HG03571 (cell line): ENCODE results near the gene KCNQ1OT1.

ENCODE experiments used
- ATAC-seq: cut with Tn5 transposase; IDR thresholded peaks from one replicate; pipeline ENCODE4 v1.9.1; 2021; ENCODE audit not compliant: unreplicated experiment

The KCNQ1OT1 gene

DNA sequence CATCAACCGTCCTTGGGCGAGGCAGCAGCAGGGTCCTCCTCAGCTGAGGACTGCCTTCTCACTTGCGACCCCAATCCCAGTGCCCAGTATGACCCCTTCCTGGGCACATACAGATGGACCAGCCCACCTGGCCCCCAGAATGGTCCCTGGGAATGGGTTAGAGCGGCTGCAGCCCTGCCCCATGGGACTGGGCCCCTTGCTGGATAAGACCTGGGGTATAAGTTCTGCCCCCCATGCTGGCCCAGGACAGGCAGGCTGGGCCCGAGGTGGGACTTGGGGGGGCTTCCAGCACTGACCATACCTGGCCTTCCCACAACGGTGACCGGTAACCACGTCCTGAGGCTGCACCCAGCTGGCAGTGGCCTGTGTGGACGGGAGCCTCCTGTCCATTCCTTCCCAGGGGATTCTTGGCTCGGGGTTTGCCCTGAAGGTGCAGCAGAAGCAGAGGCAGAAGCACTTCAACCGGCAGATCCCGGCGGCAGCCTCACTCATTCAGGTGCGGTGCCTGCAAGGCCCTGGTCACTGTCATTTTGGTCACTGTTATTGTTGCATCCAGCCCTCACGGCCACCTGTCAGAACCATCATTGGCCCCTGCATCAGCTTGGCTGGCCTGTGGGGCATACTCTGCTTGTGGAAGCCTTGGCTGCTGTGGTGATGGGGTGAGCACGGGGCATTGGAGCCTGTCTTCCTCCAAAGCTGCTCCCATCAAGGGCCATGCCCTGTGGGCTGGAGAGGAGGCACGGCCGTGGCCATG lies 114.8 kb downstream of the KCNQ1OT1 start:
- ATAC-seq: no peak

DNA sequence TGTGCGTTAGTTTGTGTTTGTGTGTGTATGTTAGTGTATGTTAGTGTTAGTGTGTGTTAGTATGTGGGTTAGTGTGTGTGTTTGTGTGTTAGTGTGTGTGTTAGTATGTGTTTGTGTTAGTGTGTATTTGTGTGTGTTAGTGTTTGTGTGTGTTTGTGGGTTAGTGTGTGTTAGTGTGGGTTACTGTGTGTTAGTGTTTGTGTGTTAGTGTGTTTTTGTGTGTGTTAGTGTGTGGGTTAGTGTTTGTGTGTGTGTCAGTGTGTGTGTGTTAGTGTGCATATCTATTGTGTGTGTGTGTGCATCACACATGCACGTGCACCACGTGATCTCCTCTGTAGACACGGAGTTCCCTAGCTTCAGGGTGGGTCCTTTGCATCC lies 115.4 kb downstream of the KCNQ1OT1 start:
- ATAC-seq: no peak

DNA sequence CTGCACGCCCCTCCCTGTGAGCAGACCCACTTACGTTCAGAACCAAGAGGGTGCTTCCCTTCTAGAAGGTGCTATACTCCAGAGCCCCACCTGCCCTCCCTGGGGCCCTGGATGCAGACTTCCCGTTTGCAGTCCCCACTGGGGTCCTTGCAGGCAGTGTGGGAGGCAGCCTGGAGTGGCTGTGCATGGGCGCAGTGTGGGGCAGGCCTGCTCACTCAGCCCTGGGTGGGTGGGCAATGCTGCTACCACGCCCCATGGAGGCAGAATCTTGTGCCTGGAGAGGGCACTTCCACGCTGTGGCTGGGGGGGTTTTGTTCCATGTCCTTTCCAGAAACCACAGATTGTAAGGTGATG lies 116.2 kb downstream of the KCNQ1OT1 start:
- ATAC-seq: no peak

DNA sequence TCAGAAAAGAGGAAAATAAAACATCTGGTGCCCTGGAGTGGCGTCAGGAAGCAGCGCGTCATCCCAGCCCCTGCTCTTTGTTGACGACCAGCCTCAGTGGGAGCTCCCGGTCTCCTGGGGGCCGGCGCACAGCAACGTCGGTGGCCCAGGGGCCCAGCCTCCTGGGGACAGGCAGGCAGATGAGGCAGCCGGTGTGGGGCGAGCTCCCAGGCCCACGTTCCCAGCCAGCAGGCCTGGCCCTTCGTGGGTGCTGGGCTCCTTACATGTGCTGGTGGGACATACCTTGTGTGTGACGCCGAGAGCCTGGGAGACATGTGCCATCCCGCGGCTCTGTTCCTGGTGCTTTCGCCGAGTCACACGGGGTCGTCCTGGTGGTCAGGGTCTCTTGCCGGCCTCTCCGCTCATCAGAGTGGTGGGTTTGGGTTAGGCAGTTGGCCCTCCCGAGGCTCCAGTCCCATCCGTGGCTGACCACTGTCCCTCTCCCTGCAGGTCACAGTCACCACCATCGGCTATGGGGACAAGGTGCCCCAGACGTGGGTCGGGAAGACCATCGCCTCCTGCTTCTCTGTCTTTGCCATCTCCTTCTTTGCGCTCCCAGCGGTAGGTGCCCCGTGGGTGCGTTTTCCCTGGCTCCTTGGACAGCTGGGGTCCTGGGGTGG lies 116.7 kb downstream of the KCNQ1OT1 start:
- no peak for ATAC-seq

DNA sequence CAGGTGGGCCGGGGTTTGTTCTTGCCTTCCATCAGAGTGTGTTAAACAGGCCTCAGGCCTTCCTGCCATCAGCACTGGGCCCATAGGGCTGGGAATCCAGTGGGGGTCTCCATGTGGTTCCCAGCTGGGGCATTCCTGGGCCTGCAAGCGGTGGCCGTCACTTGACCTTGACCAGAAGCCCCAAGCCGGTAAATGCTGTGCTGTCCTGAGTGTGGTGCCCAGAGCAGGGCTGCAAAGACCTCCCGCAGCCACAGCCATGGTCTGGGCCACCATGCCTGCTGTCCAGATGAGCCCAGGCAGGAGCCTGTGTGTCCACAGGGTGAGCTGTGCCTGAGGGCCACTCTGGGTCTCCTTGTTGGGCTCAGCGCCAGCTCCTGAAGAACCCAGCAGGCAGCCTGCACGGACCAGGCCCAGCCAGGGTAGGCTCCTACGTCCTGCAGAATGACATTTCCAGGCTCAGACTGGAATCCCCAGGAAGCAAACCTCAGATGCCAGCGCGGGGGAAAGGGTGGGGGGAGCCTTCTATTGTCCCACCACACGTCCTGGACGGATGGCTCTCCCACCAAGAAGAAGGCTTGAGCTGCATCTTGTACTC lies 117.3 kb downstream of the KCNQ1OT1 start:
- no peak for ATAC-seq

DNA sequence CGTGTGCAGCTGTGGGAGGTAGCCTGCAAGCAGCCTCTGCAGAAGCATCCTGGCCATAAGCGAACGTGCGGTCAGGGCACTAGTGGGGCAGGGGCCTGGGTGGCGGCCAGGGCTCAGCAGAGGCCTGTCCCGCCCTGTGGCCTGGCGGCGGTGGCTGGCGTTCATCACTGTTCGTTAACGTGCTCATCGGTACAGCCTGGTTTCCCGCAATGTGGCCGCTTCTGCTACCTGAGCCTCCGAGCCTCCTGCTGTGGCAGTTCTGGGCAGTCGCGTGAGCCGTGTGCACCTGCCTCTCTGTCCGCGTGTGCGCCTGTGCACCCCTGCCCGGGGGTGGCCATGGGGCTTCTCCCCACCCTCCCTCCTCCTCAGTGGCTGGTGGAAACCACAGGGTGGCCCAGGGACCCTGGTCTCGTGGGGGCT lies 117.9 kb downstream of the KCNQ1OT1 start:
- ATAC-seq: no peak

DNA sequence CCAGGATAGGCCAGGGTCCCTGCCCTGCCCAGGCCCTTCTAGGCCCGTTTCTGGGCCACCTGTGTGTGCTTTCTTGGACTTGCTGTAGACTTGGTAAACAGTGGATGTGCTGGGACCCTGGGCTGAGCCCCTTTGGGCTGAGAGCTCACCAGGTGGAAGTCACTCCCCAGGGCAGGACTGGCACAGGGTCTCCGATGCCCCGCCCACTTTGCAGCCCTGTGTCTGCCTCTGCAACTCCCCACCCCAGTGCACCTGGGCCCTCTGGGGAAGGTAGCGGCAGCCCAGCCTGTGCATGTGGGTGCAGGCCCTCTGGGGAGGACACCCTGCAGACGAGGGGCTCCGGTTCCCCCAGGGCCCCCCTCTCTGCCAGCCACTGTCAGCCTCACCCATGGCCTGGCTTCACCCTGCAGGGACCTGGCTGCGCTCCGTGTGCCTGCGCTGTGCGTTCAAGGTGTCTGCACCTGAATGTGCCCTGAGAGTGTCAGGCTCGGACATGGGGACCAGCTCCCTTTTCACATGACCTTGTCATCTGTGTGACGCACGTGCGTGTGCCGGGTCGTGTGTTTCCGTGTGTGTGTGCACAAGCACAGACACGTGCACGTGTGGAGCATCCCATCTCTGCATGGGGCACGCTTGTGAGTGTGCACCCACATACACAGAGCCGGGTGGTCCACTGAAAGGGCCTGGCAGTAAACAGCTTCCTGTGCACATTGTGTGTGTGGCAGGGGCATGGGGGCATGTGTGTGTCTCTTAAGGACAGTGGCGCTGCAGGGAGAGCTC lies 118.5 kb downstream of the KCNQ1OT1 start:
- no peak for ATAC-seq

DNA sequence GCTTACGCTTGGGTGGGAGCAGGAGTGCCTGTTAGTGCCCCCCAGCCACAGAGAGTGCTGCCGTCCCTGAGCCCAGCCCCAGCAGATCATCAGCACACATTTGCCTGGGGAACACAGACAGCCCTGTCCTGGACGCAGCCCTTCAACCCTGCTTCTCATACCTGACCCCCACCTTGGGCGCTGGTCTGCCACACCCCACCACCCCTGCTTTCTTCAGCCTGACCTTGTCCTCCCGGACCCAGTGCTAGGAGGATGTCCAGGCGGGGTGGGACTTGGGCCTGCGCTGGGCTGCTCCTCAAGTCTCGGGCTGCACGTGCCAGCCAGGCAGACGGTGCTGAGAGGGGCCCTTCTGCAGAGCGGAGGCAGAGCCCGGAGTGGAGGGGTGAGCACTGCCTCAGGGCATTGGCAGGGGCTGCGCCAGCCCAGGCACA lies 119.2 kb downstream of the KCNQ1OT1 start:
- ATAC-seq: no peak

DNA sequence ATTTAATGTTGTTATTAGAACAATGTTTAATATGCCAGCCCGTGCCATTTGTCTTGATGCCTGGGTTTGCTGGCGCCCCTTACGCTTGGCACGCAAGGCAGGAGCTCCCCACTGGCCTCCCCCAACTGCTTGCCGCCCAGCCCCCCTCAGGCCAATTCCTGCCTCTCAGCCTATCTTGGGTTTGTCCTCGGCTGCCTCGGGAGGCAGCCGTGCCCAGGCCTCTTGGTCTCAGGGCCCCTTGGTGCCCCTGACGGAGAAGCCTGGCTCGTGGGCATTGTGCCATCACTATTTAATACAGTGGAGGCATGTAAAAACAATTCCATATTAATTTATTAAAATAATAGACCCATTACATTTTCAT lies 119.8 kb downstream of the KCNQ1OT1 start:
- ATAC-seq: no peak

DNA sequence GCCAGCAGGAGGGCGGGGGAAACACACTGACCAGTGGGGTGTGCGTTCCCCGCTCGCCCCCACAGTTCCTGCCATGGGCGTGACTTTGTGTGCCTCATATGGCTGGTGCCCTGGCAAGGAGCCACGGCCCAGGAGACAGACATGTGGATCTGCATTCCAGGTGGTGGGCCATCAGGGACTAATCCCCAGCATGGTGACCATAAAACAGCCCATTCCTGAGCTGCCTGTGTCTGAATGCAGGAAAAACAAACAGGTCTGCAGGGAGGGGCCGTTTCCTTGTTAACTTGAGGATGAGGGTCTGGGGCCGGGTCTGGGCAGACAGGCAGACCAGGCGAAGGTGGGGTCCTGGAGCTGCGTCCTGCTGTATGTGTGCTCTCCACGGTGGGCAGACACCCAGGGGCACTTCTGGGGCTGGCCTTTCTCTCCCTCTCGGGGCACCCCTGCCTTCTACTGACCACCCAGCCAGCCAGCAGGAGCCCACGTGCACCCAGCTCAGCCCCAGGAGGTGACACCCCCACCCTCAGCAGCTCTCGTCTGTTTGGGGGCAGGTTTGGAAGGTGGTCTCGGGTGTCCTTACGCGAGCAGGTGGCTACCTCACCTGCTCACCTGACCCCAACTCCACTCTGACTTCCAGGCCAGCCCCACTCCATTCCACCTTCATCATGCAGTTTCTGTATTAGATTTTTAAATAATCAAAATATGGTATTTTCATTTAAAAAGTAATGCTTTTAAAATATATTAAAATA lies 120.3 kb downstream of the KCNQ1OT1 start:
- ATAC-seq: no peak

DNA sequence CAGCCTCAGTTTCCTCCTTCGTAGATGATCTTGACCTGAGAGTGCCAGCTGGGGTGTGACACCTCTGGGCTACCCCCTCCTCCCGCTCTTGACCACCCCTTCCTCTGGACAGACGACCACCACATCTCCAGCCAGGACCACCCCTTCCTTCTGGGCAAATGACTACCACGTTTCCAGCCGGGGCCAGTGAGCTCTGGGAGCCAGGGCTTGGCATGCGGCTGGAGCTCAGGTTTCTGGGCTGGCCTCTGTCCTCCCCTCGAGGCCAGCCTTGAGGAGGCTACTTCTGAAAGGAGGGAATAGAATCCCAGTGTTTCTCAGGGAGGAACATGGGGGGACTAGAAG lies 120.9 kb downstream of the KCNQ1OT1 start:
- ATAC-seq: no peak

DNA sequence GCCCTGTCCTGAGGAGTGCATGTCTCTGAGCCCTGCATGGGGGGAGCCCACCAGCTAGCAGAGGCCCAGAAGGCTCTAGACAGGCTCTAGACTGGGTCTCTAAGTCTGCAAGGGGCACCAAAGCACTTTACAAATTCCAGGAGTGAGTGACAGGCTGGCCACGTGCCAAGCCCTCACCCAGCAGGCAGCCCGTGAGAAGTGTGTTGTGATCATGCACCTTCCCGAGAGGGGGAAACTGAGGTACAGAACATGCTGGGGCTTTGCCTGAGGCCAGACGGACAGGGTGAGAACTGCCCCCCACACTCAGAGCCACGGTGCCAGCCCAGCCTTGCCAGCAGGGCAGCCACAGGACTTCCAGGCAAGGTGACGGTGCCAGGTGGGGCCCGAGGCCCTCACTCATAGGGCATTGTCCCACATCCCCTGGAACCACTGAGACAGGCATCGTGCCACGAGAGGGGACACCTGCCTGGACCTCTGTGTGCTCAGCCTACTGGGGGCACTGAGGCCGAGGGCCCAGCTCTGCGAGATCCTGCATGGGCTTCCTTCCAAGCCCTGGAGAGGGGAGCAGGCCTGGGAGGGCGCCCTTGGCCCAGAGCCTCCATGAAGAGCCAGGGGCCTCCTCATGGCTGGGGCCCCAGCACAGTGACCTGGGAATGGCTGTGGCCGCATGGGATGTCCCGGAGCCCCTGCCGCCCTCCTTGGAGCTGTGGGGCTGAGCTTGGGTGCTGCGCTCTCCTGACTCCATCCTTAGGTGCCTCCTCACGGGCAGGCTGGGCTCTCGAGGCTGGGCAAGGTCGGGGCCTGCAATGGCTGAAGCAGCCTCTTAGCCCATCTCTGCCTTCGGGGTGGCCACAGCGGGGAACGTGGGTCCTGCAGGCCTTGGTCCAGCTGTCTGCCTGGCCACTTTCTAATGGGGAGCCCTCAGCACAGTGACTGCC lies 121.5 kb downstream of the KCNQ1OT1 start:
- ATAC-seq: no peak

DNA sequence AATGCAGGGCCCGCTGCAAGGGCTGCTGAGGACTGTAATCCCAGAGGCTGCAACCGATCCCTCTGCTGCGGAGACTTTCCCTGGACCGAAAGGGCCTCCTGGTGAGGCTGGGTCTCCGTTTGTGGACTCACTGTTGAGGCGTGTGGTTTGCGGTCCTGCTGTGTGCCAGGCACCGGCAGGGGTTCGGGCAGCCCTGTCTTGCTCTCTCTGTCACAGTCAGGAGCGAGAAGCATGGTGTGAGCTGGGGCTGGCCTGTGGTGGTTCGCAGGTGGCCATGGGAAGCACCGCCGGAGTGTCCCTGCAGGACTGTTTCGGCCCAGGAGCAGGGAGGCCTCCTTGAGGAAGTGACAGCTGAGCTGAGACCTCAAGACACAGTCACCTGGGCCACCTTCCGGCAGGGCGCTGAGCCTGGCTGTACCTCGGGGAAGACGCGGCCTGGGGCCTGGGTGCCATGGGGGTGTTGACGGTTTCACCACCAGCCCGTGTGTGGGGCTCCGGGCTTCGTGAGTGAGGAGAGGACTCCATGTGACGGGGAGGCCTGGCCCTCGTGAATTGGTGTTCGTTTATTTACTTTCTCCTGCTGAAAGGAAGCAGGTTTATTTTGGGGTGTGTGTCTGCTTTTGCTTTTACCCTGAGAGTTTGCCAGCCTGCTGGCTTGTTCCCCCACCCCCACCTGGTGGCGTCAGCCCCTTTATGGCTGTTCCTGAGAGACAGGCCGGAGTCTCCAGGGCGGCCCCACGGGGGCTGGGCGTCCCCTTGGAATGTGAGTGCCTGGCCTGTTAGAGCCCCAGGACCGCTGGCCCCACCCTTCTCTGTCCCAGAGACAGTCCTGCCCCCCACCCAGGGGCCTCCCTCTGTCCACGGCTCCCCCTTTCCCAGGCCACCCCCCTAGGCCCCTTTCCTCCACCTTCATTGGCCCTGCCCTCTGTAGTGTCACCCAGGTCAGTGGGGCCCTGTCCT lies 122.5 kb downstream of the KCNQ1OT1 start:
- no peak for ATAC-seq

DNA sequence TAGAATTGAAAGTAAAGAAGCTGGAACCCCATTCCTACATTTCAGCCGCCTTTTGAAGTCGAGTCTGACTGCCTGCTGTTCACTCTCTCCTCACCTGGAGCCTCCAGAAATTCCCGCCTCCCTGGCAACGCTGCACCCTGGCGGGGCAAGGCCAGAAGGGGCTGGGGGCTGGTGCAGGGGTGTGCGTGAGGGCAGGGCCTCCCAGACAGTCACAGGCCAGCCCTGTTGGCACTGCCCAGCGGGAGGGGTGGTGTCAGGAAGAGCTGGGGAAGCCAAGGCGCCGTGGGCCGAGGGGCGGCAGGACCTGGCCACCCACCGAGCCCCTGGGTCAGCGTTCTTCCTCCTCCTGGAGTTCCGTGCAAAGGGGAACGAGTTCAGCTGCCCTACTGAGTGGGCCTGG lies 123.2 kb downstream of the KCNQ1OT1 start:
- no peak for ATAC-seq

DNA sequence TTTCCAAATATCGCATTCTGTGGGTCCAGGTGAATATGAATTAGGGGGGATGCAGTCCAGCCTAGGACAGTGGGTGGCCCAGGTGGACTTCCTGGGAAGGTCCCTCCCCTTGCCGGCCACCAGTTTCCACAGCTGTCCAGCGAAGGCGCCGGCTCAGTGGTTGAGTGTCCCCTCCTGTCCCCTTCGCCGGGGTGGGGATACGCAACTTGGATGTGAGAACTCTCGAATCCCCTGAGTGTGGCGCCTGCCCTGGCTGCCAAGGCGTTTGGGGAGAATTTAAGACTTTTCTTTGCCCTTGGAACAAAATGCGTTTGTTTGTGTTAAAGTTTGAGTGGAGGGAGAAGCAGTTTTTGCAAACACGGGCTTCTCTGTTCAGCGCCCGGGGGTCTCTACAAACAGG lies 123.7 kb downstream of the KCNQ1OT1 start:
- ATAC-seq: no peak

DNA sequence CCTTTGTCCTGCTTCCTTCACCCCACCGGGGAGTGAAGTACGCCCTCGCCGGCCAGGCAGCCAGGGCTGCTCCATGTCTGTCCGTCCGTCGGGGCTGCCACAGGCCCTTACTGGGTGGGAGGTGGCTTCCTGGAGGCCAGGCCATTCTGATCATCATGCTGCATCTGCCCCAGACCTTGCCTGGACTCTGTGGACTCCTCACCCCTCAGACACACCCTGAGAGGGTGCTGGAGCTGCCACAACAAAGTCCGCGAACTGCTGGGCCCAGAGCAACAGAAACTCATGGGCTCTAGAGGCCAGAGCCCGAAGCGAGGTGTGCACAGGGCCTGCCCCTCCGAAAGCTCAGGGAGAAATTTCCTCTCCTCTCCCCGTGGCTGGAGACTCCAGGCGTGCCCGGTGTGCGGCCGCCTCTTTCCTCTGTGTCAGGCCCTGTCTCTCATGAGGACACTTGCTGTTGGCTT lies 124.2 kb downstream of the KCNQ1OT1 start:
- ATAC-seq: no peak

DNA sequence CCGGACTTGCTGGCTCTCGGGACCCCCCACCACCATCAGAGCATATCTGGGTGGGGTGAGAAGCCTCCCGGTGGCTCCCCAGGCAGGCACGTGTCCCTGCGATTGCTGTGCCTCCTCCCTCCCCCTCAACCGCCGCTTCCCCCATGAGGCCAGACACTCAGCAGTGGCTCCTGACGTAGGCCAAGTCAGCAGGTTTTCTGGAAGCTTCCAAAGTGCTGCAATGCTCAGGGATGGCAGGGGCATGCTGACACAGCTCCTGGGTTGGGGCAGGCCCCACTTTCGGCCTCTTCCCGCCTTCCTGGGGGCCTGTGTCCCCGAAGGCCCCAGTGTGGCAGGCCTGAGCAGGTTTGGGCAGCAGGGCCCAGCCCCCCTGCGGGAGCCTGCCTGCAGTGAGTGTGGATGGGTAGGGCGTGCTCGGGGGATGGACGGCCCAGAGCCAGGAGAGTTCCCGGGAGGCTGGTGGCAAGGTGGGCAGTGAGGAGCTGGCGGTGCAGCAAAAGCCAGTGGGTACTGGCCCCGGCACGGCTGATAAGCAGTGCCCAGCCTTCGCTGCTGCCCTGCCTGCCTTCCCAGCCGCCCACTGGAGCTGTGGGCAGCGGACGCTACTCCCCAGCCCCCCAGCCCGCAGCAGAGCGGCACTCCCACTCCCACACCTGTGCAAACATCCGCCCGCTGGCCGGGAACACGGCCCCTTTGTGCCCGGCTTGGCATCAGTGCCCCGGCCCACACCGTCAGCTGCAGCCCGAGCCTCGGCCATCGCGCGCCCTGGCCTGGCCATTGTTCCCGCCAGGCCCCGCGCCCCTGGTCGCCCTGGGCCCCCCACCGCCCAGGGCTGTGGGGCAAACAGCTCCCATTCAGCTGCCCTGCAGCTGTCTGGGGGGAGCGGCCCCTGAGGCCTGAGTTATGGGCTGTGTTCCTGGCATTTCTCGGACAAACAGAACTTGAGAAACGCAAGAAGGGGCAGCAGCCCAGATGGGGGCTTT lies 125.0 kb downstream of the KCNQ1OT1 start:
- no peak for ATAC-seq
